ENCODE results near the gene KDM4C. TPM values are rescaled to one million over a fixed set of nuclear protein-coding genes. Genes with fewer than 3 reads are reported as not detected.

Gene KDM4C
- total and polyA plus RNA-seq, 11 donors: 4.4 to 19.9 (median 13.3) TPM

DNA sequence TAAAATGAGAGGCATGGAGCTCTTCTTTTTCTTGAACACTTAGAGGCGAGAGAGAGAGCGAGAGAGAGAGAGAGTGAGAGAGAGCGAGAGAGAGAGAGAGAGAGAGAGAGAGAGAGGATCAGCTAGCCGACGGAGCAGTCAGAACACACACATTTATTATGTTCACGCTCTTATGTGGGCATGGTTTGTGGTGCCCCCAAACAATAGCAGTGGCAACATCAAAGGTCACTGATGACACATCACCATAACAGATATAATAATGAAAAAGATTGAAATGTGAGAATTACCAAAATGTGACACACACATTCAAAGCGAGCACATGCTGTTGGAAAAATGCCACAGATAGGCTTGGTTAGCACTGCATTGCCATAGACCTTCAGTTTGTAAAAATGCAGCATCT is 116.1 kb downstream of the KDM4C start:
- Histone ChIP-seq H3K36me3 (no peaks in the 10 kb centered on the region), H3K9me3 (no peaks in the 10 kb centered on the region), H3K4me3 (no peak overlapping the region), H3K4me1 (peaks cover 0 to 29% (median 4%) of the 10 kb centered on the region in 12 donors), H3K27ac (no peak overlapping the region), H3K27me3 (no peaks in the 10 kb centered on the region)
- TF ChIP-seq, protein P1, sequence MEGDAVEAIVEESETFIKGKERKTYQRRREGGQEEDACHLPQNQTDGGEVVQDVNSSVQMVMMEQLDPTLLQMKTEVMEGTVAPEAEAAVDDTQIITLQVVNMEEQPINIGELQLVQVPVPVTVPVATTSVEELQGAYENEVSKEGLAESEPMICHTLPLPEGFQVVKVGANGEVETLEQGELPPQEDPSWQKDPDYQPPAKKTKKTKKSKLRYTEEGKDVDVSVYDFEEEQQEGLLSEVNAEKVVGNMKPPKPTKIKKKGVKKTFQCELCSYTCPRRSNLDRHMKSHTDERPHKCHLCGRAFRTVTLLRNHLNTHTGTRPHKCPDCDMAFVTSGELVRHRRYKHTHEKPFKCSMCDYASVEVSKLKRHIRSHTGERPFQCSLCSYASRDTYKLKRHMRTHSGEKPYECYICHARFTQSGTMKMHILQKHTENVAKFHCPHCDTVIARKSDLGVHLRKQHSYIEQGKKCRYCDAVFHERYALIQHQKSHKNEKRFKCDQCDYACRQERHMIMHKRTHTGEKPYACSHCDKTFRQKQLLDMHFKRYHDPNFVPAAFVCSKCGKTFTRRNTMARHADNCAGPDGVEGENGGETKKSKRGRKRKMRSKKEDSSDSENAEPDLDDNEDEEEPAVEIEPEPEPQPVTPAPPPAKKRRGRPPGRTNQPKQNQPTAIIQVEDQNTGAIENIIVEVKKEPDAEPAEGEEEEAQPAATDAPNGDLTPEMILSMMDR (IDR thresholded peaks at IDR 0.05): no peak
- no peak for DNase-seq
- peak in 1 of 4 donors; percentile 18 for ATAC-seq
- 57 to 70% (median 64%) methylated on average over 7 of the region's 7 CpGs for WGBS, 4 donors
- intact Hi-C loops (cut with DNase I): no loop called here

DNA sequence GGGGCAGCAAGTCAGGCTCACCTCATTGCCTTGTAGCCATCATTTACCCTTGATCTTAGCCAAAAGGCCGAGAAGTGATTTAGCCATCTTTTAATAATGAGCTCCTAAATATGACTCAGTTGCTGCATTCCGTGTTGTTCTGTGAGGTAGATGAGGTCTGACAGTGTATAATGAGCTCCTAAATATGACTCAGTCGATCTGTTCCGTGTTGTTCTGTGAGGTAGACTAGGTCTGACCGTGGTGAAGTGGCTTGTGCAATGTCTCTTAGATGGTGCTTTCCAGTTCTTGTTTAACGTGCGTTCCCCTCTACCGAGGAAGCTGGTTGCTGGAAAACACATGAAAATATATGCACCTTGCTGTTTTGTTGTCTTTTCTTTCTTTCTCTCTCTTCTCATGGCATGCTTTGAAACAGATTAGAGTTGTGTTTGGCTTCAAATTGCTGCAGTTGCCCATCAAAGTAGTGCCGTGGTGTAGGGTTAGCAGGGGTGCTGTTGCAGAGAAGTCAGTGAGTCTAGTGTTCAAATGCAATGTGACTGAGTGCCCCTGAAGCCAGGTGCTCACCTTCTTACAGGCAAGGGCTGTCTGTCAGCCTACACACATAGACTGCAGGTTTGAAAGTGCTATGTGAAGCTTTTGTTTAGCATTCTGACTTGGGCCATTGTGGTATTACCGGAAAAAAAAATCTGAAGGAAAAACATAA is 118.6 kb downstream of the KDM4C start:
- no peaks in the 10 kb centered on the region for H3K36me3 ChIP-seq
- H3K9me3 ChIP-seq: no peaks in the 10 kb centered on the region
- no peak overlapping the region for H3K4me3 ChIP-seq
- ATAC-seq: no peak
- intact Hi-C loops (cut with DNase I): no loop called here
- no peak for DNase-seq
- WGBS, 4 donors: 96 to 97% (median 97%) methylated on average over 10 of the region's 10 CpGs
- TF ChIP-seq, protein P1 (IDR thresholded peaks at IDR 0.05): no peak
- no peak for TF ChIP-seq POLR2A (IDR thresholded peaks at IDR 0.05)
- H3K27ac ChIP-seq: no peak overlapping the region
- no peaks in the 10 kb centered on the region for H3K27me3 ChIP-seq
- H3K4me1 ChIP-seq: peaks cover 0 to 15% (median 0%) of the 10 kb centered on the region in 12 donors

DNA sequence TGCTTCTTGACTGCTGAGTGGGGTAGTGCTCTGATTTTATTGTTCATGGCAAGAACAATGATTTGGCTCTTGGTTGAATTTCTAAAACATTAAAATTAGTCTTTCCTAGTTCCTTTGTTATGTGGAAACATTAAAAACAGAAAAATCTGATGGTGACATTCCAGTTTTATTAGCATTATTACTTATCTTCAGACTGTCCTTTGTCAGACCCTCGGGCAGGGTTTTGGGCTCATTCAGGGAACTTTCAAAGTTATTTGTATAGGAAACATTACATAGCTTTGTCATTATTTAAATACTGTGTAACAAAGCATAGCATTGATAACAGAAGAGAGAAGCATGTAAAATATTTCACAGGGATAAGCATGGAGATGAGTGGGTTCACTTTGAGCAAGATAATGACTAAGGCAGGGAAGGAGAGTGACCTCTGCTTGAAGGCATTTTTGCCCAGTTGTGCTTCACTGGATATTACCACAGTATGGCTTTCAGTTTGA is 119.9 kb downstream of the KDM4C start:
- intact Hi-C loops (cut with DNase I): no loop called here
- no peak overlapping the region for H3K27ac ChIP-seq
- ATAC-seq (no peak), DNase-seq (no peak)
- H3K27me3 ChIP-seq: no peaks in the 10 kb centered on the region
- H3K4me1 ChIP-seq: peaks cover 0 to 15% (median 0%) of the 10 kb centered on the region in 12 donors
- H3K9me3 ChIP-seq: no peaks in the 10 kb centered on the region
- 63 to 73% (median 69%) methylated on average over 1 of the region's 1 CpG for WGBS, 4 donors
- TF ChIP-seq, protein P1 (IDR thresholded peaks at IDR 0.05): no peak
- no peak for TF ChIP-seq POLR2A (IDR thresholded peaks at IDR 0.05)
- H3K4me3 ChIP-seq: no peak overlapping the region
- no peaks in the 10 kb centered on the region for H3K36me3 ChIP-seq

DNA sequence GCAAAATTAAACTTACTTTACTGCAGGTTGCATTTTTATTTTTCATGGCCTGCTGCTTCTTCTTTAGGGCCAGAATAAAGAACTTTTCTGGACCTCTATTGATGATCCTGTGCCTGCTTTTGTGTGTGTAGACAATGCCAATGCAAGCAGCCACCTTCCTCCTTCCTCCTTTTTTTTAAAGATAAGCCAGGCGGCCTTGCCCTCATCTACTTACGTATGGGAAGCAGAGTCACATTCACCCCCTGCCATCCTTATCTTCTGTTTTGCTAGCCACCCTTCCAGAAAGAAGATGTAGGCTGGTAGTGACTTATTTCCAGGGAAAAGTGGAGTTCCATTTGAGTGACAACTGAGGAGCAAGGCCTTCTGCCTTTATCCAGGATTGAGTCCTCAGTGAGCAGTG is 122.9 kb downstream of the KDM4C start:
- Histone ChIP-seq H3K4me1 (peaks cover 0 to 9% (median 0%) of the 10 kb centered on the region in 12 donors), H3K9me3 (no peaks in the 10 kb centered on the region), H3K4me3 (no peak overlapping the region), H3K36me3 (no peaks in the 10 kb centered on the region), H3K27ac (no peak overlapping the region), H3K27me3 (no peaks in the 10 kb centered on the region)
- DNase-seq (no peak), ATAC-seq (no peak)
- TF ChIP-seq, protein P1 (IDR thresholded peaks at IDR 0.05): no peak
- TF ChIP-seq POLR2A (IDR thresholded peaks at IDR 0.05): no peak
- intact Hi-C loops (cut with DNase I): no loop called here
- WGBS, 4 donors: 84 to 92% (median 91%) methylated on average over 2 of the region's 2 CpGs

Measured in heart left ventricle (tissue), 16 donors.